Trophoblast cell (in vitro differentiated cells and primary cell): ENCODE measurements around the gene ASPG.

Experiments
- DNase-seq, 2 donors: peaks; one replicate each; pipeline ENCODE4 v3.0.0-alpha.2; 2016
- H2AFZ ChIP-seq: 2 replicates; pipeline ENCODE4 v1.6.1; 2013; ENCODE audit warnings: low read length, moderate library complexity, mild to moderate bottlenecking; ENCODE audit not compliant: insufficient read depth, poor library complexity
- H2AK5ac ChIP-seq: 2 replicates; pipeline ENCODE4 v1.6.1; 2013; ENCODE audit warnings: mild to moderate bottlenecking, low read length
- H2BK120ac ChIP-seq: 2 replicates; pipeline ENCODE4 v1.6.1; 2013; ENCODE audit warnings: low read length, mild to moderate bottlenecking, moderate library complexity; ENCODE audit not compliant: insufficient read depth, poor library complexity
- H2BK12ac ChIP-seq: 2 replicates; pipeline ENCODE4 v1.6.1; 2013; ENCODE audit warnings: mild to moderate bottlenecking, low read length, moderate library complexity
- H2BK5ac ChIP-seq: 2 replicates; pipeline ENCODE4 v1.6.1; 2013; ENCODE audit warnings: low read length, low read depth, moderate library complexity, mild to moderate bottlenecking; ENCODE audit not compliant: poor library complexity
- H3K14ac ChIP-seq: 2 replicates; pipeline ENCODE4 v1.6.1; 2013; ENCODE audit warnings: mild to moderate bottlenecking, low read length
- H3K18ac ChIP-seq: 2 replicates; pipeline ENCODE4 v1.6.1; 2013; ENCODE audit warnings: mild to moderate bottlenecking, low read length
- H3K23ac ChIP-seq: 2 replicates; pipeline ENCODE4 v1.6.1; 2013; ENCODE audit warnings: low read length
- H3K27ac ChIP-seq: 2 replicates; pipeline ENCODE4 v1.5.1; 2013; ENCODE audit warnings: low read depth, mild to moderate bottlenecking, inconsistent platforms, low read length, moderate library complexity
- H3K27me3 ChIP-seq: 2 replicates; pipeline ENCODE4 v1.6.1; 2013; ENCODE audit warnings: inconsistent platforms, mild to moderate bottlenecking, low read length, moderate library complexity; ENCODE audit not compliant: insufficient read depth
- H3K36me3 ChIP-seq, 2 experiments: 1 replicate in 1 of 2; 2 replicates in 1 of 2; pipeline ENCODE4 v1.6.1; 2013; ENCODE audit warnings: low read length in 2 of 2, mild to moderate bottlenecking in 2 of 2, moderate library complexity in 1 of 2; ENCODE audit not compliant: insufficient read depth in 2 of 2, control insufficient read depth in 1 of 2
- H3K4ac ChIP-seq: 2 replicates; pipeline ENCODE4 v1.6.1; 2013; ENCODE audit warnings: low read depth, mild to moderate bottlenecking, low read length, moderate library complexity
- H3K4me1 ChIP-seq, 2 experiments: 1 replicate in 1 of 2; 2 replicates in 1 of 2; pipeline ENCODE4 v1.6.1; 2013; ENCODE audit warnings: low read length in 2 of 2, mild to moderate bottlenecking in 2 of 2, moderate library complexity in 1 of 2; ENCODE audit not compliant: insufficient read depth in 2 of 2, control insufficient read depth in 1 of 2
- H3K4me2 ChIP-seq: 2 replicates; pipeline ENCODE4 v1.6.1; 2013; ENCODE audit warnings: inconsistent platforms, mild to moderate bottlenecking, low read length, moderate library complexity
- H3K4me3 ChIP-seq: 2 replicates; pipeline ENCODE4 v1.5.1; 2013; ENCODE audit warnings: mild to moderate bottlenecking, low read depth, low read length, inconsistent platforms
- H3K79me1 ChIP-seq: one replicate; pipeline ENCODE4 v1.6.1; 2013; ENCODE audit warnings: low read length
- H3K79me2 ChIP-seq: 2 replicates; pipeline ENCODE4 v1.6.1; 2013; ENCODE audit warnings: low read length, mild to moderate bottlenecking; ENCODE audit not compliant: control insufficient read depth, insufficient read depth, poor library complexity
- H3K9ac ChIP-seq: 2 replicates; pipeline ENCODE4 v1.6.1; 2013; ENCODE audit warnings: mild to moderate bottlenecking, low read length
- H3K9me3 ChIP-seq: 2 replicates; pipeline ENCODE4 v1.6.1; 2013; ENCODE audit warnings: low read depth, mild to moderate bottlenecking, control low read depth, inconsistent platforms, low read length; ENCODE audit not compliant: insufficient read depth
- H4K12ac ChIP-seq: 2 replicates; pipeline ENCODE4 v1.6.1; 2013; ENCODE audit warnings: low read depth, mild to moderate bottlenecking, low read length, moderate library complexity
- H4K8ac ChIP-seq: 2 replicates; pipeline ENCODE4 v1.6.1; 2013; ENCODE audit warnings: low read depth, mild to moderate bottlenecking, low read length, moderate library complexity
- H4K91ac ChIP-seq: one replicate; pipeline ENCODE4 v1.6.1; 2013; ENCODE audit warnings: low read depth, mild to moderate bottlenecking, low read length, moderate library complexity
- WGBS: extraction: QIAGEN DNeasy Blood & Tissue Kit; methylation state at CpG from one replicate; pipeline ENCODE4 v1.1.7; 2013; ENCODE audit warnings: missing lambda C conversion rate; ENCODE audit not compliant: insufficient read length, insufficient coverage; ENCODE audit errors: extremely low coverage; 5-methylcytosine and 5-hydroxymethylcytosine counted together

Gene ASPG

GRCh38 chr14:104081261-104081835, 4.2 kb upstream of the ASPG start:
- H3K79me1 ChIP-seq = no peaks in the 10 kb centered on the region
- H3K4me3 ChIP-seq = no peak overlapping the region
- H2BK12ac ChIP-seq = no peak overlapping the region
- WGBS = no CpG with 5 or more reads among the region's 17 CpGs
- no peak overlapping the region for H3K4me2 ChIP-seq
- H4K91ac ChIP-seq = no peak overlapping the region
- no peaks in the 10 kb centered on the region for H3K27me3 ChIP-seq
- no peak overlapping the region for H2AFZ ChIP-seq
- DNase-seq = no peak
- no peak overlapping the region for H3K18ac ChIP-seq
- H2AK5ac ChIP-seq = no peak overlapping the region
- no peak overlapping the region for H3K4ac ChIP-seq
- no peaks in the 10 kb centered on the region for H3K9me3 ChIP-seq
- H4K12ac ChIP-seq = no peak overlapping the region
- no peaks in the 10 kb centered on the region for H3K36me3 ChIP-seq
- H3K14ac ChIP-seq = no peak overlapping the region
- no peak overlapping the region for H3K9ac ChIP-seq
- H2BK5ac ChIP-seq = no peak overlapping the region
- H3K23ac ChIP-seq = no peak overlapping the region
- no peak overlapping the region for H2BK120ac ChIP-seq
- H3K27ac ChIP-seq = no peak overlapping the region
- H4K8ac ChIP-seq = no peak overlapping the region
- no peaks in the 10 kb centered on the region for H3K79me2 ChIP-seq
- H3K4me1 ChIP-seq = no peaks in the 10 kb centered on the region

GRCh38 chr14:104081951-104082464, 3.5 kb upstream of the ASPG start:
- Histone ChIP-seq H3K79me1 (no peaks in the 10 kb centered on the region), H4K12ac (no peak overlapping the region), H4K8ac (no peak overlapping the region), H2BK12ac (no peak overlapping the region), H3K9ac (no peak overlapping the region), H2AK5ac (no peak overlapping the region), H3K4me3 (no peak overlapping the region), H3K14ac (no peak overlapping the region), H3K27me3 (no peaks in the 10 kb centered on the region), H3K23ac (no peak overlapping the region), H3K4ac (no peak overlapping the region), H3K4me2 (no peak overlapping the region), H3K9me3 (no peaks in the 10 kb centered on the region), H2BK120ac (no peak overlapping the region), H3K36me3 (no peaks in the 10 kb centered on the region), H3K4me1 (no peaks in the 10 kb centered on the region), H3K79me2 (no peaks in the 10 kb centered on the region), H3K18ac (no peak overlapping the region), H2AFZ (no peak overlapping the region), H2BK5ac (no peak overlapping the region), H3K27ac (no peak overlapping the region), H4K91ac (no peak overlapping the region)
- WGBS = no CpG with 5 or more reads among the region's 15 CpGs
- no peak for DNase-seq

- H3K14ac ChIP-seq = no peak overlapping the region
- no peaks in the 10 kb centered on the region for H3K36me3 ChIP-seq
- H3K27ac ChIP-seq = no peak overlapping the region
- no peaks in the 10 kb centered on the region for H3K79me2 ChIP-seq
- H2AFZ ChIP-seq = no peak overlapping the region
- H2BK12ac ChIP-seq = no peak overlapping the region
- H3K79me1 ChIP-seq = no peaks in the 10 kb centered on the region
- H3K4ac ChIP-seq = no peak overlapping the region
- no peak for DNase-seq
- no peak overlapping the region for H3K18ac ChIP-seq
- no peak overlapping the region for H3K9ac ChIP-seq
- no peaks in the 10 kb centered on the region for H3K27me3 ChIP-seq
- H2AK5ac ChIP-seq = no peak overlapping the region
- H2BK5ac ChIP-seq = no peak overlapping the region
- no CpG with 5 or more reads among the region's 12 CpGs for WGBS
- no peak overlapping the region for H2BK120ac ChIP-seq
- H3K4me1 ChIP-seq = no peaks in the 10 kb centered on the region
- no peak overlapping the region for H3K4me2 ChIP-seq
- no peak overlapping the region for H4K91ac ChIP-seq
- no peaks in the 10 kb centered on the region for H3K9me3 ChIP-seq
- no peak overlapping the region for H4K8ac ChIP-seq
- no peak overlapping the region for H4K12ac ChIP-seq
- no peak overlapping the region for H3K4me3 ChIP-seq
- H3K23ac ChIP-seq = no peak overlapping the region
Observed at GRCh38 chr14:104082807-104083206, 2.7 kb upstream of the ASPG start.

DNA sequence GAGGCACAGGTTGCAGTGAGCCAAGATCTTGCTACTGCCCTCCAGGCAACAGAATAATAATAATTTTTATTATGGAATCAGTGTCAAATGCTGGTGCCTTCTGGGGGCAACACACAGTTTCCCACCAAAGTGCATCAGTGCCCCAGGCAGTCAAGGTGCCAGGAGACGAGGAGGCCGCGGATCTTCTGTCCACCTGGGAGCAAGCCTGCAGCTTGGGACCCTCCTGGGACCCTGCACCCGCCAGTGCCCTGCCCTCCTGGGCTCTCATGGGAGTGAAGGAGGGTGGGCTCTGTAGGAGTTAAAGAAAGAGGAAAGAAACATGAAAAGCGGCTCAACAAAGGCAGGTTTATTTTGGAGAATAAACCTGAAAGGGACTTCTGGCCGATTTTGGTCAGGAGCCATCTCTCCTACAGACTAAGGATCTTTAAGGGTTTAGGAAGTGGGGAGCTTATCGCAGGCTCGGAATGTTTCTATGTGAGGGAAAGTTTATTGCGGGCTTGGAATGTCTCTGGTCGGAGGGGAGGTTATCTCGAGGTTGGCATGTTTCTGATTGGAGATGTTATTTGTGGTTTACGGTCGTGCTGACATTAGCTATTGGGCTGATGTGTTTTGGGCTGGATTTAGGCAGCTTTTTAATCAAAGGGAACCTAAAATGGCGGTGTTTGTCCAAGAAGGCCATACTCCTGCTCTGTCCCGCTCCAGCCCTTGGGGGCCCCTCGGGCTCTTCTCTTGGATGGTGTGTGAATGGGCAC, 1.1 kb upstream of the ASPG start:
- Histone ChIP-seq H3K14ac (no peak overlapping the region), H2BK120ac (no peak overlapping the region), H4K12ac (no peak overlapping the region), H3K27ac (no peak overlapping the region), H2AK5ac (no peak overlapping the region), H3K18ac (no peak overlapping the region), H3K4ac (no peak overlapping the region), H3K36me3 (no peaks in the 10 kb centered on the region), H3K79me2 (no peaks in the 10 kb centered on the region), H3K79me1 (no peaks in the 10 kb centered on the region), H3K23ac (no peak overlapping the region), H3K4me1 (no peaks in the 10 kb centered on the region), H3K4me3 (no peak overlapping the region), H3K4me2 (no peak overlapping the region), H3K9me3 (no peaks in the 10 kb centered on the region), H4K91ac (no peak overlapping the region), H2BK12ac (no peak overlapping the region), H4K8ac (no peak overlapping the region), H2AFZ (no peak overlapping the region), H3K27me3 (no peaks in the 10 kb centered on the region), H2BK5ac (no peak overlapping the region), H3K9ac (no peak overlapping the region)
- DNase-seq = no peak
- WGBS = no CpG with 5 or more reads among the region's 16 CpGs
